Activated CD4-positive, alpha-beta T cell treated with anti-CD3 and anti-CD28 coated beads, Interleukin-2, Interleukin-4, amounts not matched to agents 100 ng/mL and 50 ng/mL, durations not matched to agents 16 hours and 8 hours (primary cell): ENCODE measurements around the gene PNMA8C.
"Not testable (repeated sequence)": the region's sequence is repeated elsewhere in the genome, so short reads cannot be mapped to it uniquely, and the experiment has no call there.

Experiments used
- DNase-seq: peaks from one replicate; pipeline ENCODE4 v3.0.0-alpha.2; 2020; ENCODE audit warnings: low spot score

Gene PNMA8C

DNA sequence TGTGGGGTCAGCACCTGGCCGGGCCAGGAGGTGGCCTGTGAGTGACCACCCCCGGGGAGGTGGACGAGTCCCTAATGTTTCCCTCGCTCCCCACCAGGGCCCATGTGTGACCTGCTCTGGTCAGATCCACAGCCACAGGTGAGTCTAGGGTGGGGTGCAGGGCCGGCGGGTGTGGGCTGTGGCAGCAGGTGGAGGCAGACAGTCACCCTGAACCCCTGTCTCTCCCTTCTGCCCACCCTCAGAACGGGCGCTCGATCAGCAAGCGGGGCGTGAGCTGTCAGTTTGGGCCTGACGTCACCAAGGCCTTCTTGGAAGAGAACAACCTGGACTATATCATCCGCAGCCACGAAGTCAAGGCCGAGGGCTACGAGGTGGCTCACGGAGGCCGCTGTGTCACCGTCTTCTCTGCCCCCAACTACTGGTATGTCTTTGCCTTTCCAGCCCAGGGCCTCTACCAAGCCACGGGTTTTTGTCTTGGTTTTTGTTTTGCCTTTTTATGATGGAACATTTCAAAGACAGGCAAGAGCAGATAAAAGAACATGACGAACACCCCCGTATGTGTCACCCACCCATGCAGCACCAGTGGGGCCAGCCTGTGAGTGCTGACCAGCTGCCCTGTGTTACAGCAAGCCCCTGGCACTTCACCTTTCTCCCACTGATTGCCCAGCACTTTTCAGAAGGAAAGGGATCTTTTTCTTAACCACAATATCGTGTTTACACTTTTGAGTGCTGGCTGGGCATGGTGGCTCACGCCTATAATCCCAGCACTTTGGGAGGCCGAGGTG is 40.2 kb downstream of the PNMA8C start:
- no peak for DNase-seq

DNA sequence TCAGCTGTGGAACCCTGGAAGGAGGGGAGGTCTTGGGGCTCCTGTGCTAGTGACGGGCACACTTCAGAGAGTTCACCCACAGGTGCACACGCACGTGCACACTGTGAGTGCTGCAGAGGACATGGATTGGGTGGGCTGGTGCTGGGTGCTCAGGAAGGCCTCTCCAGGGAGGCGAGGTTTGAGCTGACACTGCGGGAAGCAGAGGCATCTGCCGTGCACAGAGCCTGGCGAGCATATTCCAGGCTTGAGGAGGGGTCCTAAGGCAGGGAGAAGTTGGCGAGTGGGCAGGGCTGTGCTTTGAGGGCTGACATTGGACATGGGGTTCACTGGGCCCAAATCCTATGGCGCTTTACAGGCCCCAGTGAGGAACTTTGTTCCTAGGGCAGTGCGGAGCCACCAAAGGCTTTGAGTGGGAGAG is 41.0 kb downstream of the PNMA8C start:
- no peak for DNase-seq

DNA sequence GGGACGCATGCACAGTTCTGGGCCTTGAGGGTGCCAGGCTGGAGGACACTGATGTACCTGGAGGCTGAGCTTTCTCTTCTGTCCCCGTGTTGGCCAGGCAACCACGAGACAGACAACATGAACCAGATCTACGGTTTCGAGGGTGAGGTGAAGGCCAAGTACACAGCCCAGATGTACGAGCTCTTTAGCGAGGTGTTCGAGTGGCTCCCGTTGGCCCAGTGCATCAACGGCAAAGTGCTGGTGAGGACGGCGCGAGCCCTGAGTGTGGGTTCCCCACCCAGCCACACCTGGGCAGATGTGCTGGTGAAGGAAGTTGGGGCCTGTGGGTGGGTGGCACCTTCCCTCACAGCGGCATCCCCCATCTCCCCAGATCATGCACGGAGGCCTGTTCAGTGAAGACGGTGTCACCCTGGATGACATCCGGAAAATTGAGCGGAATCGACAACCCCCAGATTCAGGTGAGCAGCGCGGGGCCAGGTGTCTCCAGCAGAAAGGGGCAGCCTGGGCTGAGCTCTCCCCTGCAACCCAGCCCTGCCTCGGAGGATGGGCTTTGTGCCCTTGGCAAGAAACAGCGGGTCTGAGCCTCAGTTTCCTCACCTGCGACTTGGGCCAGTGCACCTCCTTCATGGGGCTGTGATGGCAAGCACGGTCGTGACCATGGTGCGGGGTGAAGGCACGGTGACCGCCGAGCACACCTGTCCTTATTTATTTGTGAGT is 41.6 kb downstream of the PNMA8C start:
- no peak for DNase-seq

DNA sequence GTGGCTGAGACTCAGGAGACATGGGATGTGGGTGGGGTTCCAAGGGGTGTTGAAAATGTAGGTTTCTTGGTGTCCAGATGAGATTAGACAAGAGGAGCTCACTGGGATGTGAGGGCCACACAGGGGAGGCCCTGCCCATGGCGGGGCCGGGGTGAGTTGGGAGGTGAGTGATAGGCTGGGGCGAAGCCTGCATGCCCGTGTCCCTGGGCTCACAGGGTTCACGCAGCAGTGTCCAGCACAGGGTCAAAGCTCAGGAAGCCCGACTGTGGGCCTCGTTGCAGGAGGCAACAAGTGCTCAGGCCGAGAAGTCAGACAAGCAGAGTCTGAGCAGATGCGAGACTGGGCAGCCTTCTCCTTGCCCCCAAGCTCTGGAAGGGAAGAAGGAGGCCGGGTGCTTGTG is 42.6 kb downstream of the PNMA8C start:
- no peak for DNase-seq

DNA sequence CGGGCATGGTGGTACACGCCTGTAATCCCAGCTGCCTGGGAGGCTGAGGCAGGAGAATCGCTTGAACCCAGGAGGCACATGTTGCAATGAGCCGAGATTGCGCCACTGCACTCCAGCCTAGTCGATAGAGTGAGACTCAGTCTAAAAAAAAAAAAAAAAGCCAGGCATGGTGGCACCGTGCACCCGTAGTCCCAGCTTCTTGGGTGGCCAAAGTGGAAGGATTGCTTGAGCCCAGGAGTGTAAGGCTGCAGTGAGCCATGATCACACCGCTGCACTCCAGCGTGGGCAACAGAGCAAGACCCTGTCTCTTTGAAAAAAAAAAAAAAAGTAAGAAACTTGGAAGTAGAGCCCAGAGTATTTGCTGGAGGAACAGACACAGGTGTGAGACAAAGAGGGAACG is 43.1 kb downstream of the PNMA8C start:
- no peak for DNase-seq

DNA sequence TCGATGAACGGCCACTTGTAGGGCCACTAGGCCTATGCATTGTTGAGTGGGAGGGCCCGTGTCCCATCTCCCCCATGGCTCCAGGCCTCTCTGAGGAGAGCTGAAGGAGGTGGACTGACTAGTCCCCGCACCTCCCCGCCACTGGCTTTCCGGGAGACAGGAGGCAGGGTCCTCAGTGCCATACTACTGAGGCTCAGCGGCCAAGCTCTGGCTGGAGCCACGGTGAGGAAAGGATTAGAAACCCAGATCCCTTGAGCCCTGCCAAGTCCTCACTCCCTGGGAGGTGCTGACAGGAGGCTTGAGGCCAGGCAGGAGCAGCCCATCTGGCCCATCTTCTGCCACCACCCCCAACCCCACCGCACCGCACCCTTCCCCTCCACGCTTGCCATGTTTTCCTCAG is 44.3 kb downstream of the PNMA8C start:
- no peak for DNase-seq

DNA sequence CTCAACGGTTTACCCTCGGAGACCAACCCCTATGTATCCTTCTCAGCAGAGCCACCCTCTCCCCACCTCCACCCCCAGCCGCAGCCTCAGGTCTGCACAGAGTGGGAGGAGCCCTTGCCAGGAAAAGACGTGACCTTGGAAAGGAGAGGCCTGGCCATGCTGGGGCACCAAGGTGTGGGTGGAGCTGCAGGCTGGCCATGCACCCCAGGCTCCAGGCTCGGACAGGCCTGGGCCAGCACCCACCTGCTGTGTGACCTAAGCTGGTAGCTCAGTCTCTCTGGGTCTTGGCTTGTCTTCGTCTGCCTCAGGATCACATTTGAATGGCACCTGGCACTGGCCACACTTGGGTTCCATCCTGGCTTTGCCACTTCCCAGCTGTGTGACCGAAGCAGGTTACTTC is 44.9 kb downstream of the PNMA8C start:
- DNase-seq: no peak

DNA sequence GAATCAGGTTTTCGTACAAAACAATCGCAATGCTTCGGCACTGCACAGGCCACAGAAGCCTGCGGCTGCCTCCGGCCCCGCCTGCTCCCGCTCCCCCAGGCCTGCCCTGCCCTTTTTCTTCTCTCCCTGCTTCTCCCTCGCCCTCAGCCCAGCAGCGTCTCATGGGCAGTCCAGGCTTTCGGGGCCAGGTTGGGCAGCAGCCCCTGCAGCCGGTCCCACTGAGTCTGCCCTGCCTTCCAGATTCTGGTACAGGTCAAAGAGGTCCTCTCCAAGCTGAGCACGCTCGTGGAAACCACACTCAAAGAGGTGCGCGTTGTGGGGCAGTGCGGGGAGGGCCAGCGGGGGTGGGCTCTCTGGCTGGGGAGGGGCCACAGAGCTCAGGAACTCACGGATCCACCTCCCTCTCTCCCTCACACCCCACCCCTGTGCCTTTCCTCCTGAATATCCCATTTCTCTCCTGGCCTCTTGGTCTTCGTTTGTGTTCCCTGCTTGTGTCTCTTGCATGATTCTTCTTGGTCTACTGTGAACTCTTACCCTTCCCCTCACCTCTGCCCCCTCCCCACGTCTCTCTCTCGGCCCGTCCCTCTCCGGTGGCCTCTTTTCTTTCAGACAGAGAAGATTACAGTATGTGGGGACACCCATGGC is 45.4 kb downstream of the PNMA8C start:
- no peak for DNase-seq

DNA sequence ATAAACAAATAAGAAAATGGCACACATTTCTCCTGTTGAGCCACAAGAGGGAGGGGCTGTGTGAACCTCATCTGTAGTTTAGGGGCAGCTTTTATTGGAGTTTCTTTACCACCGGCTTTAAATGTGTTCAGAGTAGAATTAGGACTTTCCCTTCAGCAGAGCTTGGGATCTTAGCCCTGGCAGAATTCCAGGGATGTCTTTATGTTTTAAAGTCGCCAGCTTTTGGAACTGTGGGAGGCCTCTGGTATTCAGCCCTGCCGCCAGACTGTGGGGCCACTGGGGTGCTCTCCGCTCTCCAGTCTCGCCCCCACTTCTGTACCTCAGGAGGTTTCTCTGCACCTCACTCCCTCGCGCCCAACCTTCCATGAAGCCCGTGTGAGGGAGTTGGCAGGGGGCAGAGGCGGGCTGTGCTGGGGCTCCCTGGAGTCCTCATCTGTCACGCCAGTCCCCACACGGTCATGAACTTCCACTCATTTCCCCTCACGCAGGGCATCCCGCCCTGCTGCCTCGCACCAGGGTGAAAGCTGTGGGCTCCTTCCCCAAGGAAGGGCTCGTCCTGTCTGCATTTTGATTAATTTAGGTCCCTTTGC is 46.9 kb downstream of the PNMA8C start:
- DNase-seq: no peak

DNA sequence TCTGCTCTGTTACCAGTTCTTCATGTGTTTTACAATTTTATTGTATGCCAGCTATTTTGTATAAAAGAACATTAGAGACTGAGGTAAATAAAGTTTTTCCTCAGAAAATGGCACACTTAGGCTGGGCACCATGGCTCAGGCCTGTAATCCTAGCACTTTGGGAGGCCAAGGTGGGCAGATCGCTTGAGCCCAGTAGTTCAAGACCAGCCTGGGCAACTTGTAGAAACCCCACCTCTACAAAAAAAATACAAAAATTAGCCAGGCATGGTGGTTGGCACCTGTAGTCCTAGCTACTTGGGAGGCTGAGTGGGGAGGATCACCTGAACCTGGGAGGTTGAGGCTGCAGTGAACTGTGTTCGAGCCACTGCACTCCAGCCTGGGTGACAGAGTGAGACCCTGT is 47.4 kb downstream of the PNMA8C start:
- DNase-seq: no peak

DNA sequence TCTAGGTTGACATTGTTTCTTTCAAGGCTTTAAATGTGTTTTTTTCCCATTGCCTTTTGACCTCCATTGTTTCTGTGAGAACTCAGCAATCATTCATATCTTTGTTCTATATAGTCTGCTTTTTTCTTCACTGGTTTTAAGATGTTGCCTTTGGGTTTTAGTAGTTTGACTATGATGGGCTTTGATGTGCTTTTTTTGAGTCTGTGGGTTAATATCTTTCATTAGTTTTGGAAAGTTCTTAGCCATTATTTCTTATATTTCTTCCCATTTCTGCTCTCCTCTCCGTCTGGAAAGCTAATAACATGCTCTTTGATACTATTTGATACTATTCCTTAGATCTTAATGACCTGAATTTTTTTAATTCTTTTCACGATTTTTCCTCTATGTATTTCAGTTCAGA is 48.0 kb downstream of the PNMA8C start:
- DNase-seq: no peak

DNA sequence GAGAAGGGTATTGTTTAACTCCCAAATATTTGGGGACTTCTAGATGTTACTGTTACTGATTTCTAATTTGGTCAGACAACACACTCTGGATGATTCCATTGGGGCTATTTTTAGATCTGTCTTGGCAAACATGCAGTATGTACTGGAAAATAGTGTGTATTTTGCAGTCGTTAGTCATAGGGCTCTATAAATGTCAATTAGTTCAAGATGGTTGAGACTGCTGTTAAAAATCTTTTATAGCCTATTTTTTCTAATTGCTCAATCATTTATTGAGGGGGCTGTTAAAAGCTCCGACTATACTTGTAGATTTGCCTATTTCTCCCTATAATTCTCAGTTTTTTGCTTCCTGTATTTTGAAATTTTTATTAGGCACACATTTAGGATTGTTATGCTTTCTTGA is 50.5 kb downstream of the PNMA8C start:
- no peak for DNase-seq

DNA sequence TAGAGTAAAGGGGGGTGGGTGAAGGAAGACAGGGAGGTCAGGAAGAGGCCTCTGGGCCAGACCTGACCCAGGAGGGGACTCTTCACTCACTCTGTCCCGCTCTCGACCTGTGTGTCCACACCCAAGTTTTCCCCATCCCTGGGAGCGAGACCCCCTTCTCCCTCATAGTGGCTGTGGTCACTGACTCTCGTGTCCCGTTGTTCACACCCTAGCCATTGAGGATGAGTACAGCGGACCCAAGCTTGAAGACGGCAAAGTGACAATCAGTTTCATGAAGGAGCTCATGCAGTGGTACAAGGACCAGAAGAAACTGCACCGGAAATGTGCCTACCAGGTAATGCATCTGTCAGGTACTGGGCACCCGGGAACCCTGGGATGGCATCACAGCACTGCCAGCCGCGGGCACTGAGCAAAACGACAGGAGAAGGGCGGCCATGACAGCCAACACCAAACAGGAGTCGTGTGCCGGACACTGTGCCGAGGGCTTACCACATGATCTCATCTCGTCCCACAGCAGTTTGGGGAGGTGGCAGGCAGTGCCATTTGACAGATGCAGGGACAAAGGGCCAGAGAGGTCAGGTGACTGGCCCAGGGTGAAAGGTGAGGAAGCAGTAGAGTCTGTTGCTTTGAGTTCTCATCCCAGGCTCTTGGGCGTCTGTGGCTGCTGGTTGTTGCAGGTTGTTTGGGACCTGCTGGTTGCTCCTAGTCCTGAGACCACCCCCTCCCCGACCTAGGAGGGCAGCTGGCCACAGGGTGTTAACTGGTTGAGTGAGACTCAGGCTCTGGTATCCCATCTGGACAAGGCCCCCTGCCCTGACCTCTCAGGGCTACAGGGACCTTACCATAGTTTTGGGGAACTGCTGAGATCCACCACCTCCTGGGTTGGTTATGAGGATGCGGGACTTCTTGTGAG is 52.2 kb downstream of the PNMA8C start:
- DNase-seq: no peak

DNA sequence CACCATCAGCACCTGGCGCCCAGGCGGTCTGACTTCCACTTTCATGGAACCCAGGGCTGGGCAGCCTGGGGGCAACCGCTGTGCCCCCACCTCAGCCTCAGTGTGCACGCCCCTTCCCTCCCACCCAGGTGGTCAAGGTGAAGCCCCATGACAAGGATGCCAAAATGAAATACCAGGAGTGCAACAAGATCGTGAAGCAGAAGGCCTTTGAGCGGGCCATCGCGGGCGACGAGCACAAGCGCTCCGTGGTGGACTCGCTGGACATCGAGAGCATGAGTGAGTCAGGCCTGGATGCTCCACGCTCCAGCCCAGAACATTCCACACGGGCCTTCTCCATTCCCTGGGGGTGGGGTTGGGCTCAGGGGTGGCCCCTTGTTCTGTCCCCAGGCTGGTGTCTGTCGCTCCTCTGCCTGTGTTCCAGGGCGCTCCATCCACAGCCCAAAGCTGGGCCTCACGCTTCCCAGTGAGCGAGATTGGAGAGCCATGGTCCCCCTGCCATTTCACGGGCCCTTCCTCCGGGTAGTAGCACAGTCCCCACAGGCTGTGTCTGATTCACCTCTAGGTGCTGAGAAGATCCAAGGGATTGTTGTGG is 53.2 kb downstream of the PNMA8C start:
- DNase-seq: not testable (repeated sequence)
